SU-DHL-6 (cell line): ENCODE data around the gene FAH.
"Not testable (repeated sequence)": the region's sequence is repeated elsewhere in the genome, so short reads cannot be mapped to it uniquely, and the experiment has no call there.

Source experiments
- H2AFZ ChIP-seq: fragments of 200-600 bp; sonication (generic); 2 replicates; pipeline ENCODE4 v1.6.1; 2014; ENCODE audit warnings: low read depth, mild to moderate bottlenecking, moderate library complexity, mixed read lengths, antibody characterized with exemption, low read length; ENCODE audit not compliant: severe bottlenecking
- H3F3A ChIP-seq: fragments of 200-600 bp; shearing (Covaris generic); 2 replicates; pipeline ENCODE4 v1.6.0; 2016; ENCODE audit warnings: antibody characterized with exemption, mild to moderate bottlenecking; ENCODE audit not compliant: insufficient read depth
- H3K27ac ChIP-seq: fragments of 200-600 bp; sonication (generic); 2 replicates; pipeline ENCODE4 v1.5.1; 2016; ENCODE audit warnings: low read depth, mild to moderate bottlenecking, low read length, moderate library complexity, mixed read lengths
- H3K27me3 ChIP-seq: fragments of 200-600 bp; sonication (generic), shearing (Covaris generic); 2 replicates; pipeline ENCODE4 v1.6.0; 2014; ENCODE audit warnings: mild to moderate bottlenecking, low read length
- H3K36me3 ChIP-seq: fragments of 200-600 bp; sonication (generic); 2 replicates; pipeline ENCODE4 v1.6.1; 2014; ENCODE audit warnings: mild to moderate bottlenecking, low read length, mixed read lengths
- H3K4me2 ChIP-seq: fragments of 300-600, 200-600 bp; shearing (Covaris generic), sonication (generic); 2 replicates; pipeline ENCODE4 v1.6.0; 2014; ENCODE audit warnings: low read length, low read depth, mild to moderate bottlenecking; ENCODE audit not compliant: poor library complexity, severe bottlenecking
- H3K4me3 ChIP-seq: fragments of 200-600 bp; sonication (generic); 2 replicates; pipeline ENCODE4 v1.5.1; 2014; ENCODE audit warnings: antibody characterized with exemption, low read length, mild to moderate bottlenecking, mixed read lengths; ENCODE audit not compliant: insufficient read depth, poor library complexity, severe bottlenecking
- H3K79me2 ChIP-seq: fragments of 200-600 bp; sonication (generic); 2 replicates; pipeline ENCODE4 v1.6.1; 2014; ENCODE audit warnings: mild to moderate bottlenecking, low read length, moderate library complexity; ENCODE audit not compliant: insufficient read depth
- H3K9ac ChIP-seq: fragments of 200-600 bp; sonication (generic); 2 replicates; pipeline ENCODE4 v1.7.0; 2014; ENCODE audit warnings: mild to moderate bottlenecking, low read length
- H3K9me2 ChIP-seq: fragments of 200-600 bp; sonication (generic); replicated peaks from 2 replicates; pipeline ENCODE4 v1.6.1; 2014; ENCODE audit warnings: low read length; ENCODE audit not compliant: insufficient read depth
- H3K9me3 ChIP-seq: fragments of 200-600 bp; sonication (generic); 2 replicates; pipeline ENCODE4 v1.6.1; 2014; ENCODE audit warnings: low read length, mixed read lengths; ENCODE audit not compliant: insufficient read depth
- H4K20me1 ChIP-seq: fragments of 200-600 bp; sonication (generic); 2 replicates; pipeline ENCODE4 v1.6.1; 2014; ENCODE audit warnings: low read depth, mild to moderate bottlenecking, antibody characterized with exemption, low read length, moderate library complexity, mixed read lengths
- EZH2phosphoT487 ChIP-seq: fragments of 200-600 bp; sonication (generic), shearing (Covaris generic); conservative IDR thresholded peaks from 2 replicates; pipeline ENCODE4 v1.6.1; 2018; ENCODE audit warnings: mild to moderate bottlenecking, antibody characterized with exemption, low read length, moderate library complexity, mixed read lengths
- TF ChIP-seq, protein P1 (sequence below): fragments of 200-600 bp; sonication (generic); IDR thresholded peaks from one replicate; pipeline ENCODE4 v1.5.1; 2017; ENCODE audit warnings: antibody characterized with exemption, mild to moderate bottlenecking, low read length, moderate library complexity; ENCODE audit not compliant: insufficient read depth, poor library complexity, severe bottlenecking

The FAH gene

DNA sequence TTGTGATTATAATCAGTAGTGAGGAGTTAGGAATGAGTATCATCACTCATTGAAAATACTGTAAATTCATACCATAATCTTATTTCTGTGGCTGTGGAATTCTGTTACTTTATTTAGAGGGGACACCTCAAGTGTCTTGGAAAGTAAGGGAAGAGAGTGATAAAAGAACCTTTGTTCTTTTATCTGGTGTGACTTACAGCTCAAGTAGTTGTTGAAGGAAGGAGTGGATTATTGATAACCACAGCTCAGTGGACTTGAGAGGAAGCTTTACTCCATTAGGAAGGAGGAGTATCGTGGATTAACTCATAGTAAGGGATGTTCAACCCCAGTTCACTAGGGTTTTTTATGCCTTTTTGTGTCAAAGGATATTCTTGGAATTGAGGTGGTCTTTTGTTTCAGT lies 32.2 kb upstream of the FAH start:
- Histone ChIP-seq H3F3A (no peaks in the 10 kb centered on the region), H3K36me3 (peaks cover 12% of the 10 kb centered on the region; the same call in 1 of the 2 replicates), H3K9me2 (no peaks in the 10 kb centered on the region), H3K9ac (no peak overlapping the region), H3K27me3 (no peaks in the 10 kb centered on the region), H3K9me3 (no peaks in the 10 kb centered on the region), H4K20me1 (no peaks in the 10 kb centered on the region), H3K79me2 (peaks cover 30% of the 10 kb centered on the region), H3K27ac (no peak overlapping the region), H2AFZ (no peak overlapping the region), H3K4me2 (no peak overlapping the region), H3K4me3 (no peak overlapping the region)
- no peak for TF ChIP-seq EZH2phosphoT487
- TF ChIP-seq, protein P1, sequence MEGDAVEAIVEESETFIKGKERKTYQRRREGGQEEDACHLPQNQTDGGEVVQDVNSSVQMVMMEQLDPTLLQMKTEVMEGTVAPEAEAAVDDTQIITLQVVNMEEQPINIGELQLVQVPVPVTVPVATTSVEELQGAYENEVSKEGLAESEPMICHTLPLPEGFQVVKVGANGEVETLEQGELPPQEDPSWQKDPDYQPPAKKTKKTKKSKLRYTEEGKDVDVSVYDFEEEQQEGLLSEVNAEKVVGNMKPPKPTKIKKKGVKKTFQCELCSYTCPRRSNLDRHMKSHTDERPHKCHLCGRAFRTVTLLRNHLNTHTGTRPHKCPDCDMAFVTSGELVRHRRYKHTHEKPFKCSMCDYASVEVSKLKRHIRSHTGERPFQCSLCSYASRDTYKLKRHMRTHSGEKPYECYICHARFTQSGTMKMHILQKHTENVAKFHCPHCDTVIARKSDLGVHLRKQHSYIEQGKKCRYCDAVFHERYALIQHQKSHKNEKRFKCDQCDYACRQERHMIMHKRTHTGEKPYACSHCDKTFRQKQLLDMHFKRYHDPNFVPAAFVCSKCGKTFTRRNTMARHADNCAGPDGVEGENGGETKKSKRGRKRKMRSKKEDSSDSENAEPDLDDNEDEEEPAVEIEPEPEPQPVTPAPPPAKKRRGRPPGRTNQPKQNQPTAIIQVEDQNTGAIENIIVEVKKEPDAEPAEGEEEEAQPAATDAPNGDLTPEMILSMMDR: no peak

DNA sequence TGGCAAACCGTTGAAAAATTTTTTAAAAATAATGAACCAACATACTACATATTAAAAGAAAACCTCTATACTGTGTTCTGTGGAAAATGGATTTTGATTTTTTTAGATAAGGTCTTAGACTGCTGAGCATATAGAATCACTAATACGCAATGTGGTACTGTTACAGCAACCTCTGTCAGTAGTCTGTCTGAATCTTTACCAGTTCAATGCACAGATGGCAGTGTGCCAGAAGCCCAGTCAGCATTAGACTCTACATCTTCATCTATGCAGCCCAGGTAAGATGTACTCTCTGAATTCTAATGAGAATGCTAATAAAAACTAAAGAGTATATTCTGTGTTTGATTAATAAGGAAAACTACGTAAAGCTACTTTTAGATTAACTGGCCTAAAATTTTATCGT lies 31.3 kb upstream of the FAH start:
- no peaks in the 10 kb centered on the region for H3K9me3 ChIP-seq
- H3K4me2 ChIP-seq: no peak overlapping the region
- no peak overlapping the region for H3K27ac ChIP-seq
- H3K27me3 ChIP-seq: no peaks in the 10 kb centered on the region
- no peak overlapping the region for H2AFZ ChIP-seq
- H3F3A ChIP-seq: no peaks in the 10 kb centered on the region
- H3K9me2 ChIP-seq: no peaks in the 10 kb centered on the region
- H3K79me2 ChIP-seq: peaks cover 22% of the 10 kb centered on the region
- no peaks in the 10 kb centered on the region for H4K20me1 ChIP-seq
- TF ChIP-seq, protein P1: no peak
- TF ChIP-seq EZH2phosphoT487: no peak
- H3K9ac ChIP-seq: no peak overlapping the region
- H3K36me3 ChIP-seq: peaks cover 12% of the 10 kb centered on the region; the same call in 1 of the 2 replicates
- H3K4me3 ChIP-seq: no peak overlapping the region

DNA sequence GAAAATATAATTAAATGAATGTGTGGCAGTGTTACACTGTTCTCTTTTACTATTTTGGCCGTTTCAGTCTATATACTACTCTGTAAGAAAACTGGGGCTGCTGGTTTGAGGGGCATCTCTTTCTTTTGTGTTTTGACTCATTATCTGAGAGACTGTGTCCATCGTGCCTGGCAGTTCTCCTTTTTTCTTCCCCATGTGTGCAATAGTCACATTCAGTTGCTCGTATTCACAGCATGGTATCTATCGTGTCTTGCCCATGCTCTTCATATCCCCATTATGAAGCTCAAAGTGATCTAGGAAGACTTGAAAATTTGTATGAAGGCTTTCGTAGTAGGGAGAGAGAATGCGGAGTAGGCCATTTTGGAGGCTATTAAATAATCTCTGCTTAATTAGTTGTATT lies 29.8 kb upstream of the FAH start:
- H4K20me1 ChIP-seq: no peaks in the 10 kb centered on the region
- H3K9me3 ChIP-seq: no peaks in the 10 kb centered on the region
- H2AFZ ChIP-seq: no peak overlapping the region
- no peak overlapping the region for H3K9ac ChIP-seq
- peaks cover 12% of the 10 kb centered on the region; the same call in 1 of the 2 replicates for H3K36me3 ChIP-seq
- H3K79me2 ChIP-seq: peaks cover 14% of the 10 kb centered on the region; the same call in 1 of the 2 replicates
- no peaks in the 10 kb centered on the region for H3K9me2 ChIP-seq
- no peak overlapping the region for H3K27ac ChIP-seq
- H3K4me2 ChIP-seq: no peak overlapping the region
- TF ChIP-seq EZH2phosphoT487: no peak
- TF ChIP-seq, protein P1: no peak
- H3F3A ChIP-seq: no peaks in the 10 kb centered on the region
- no peaks in the 10 kb centered on the region for H3K27me3 ChIP-seq
- no peak overlapping the region for H3K4me3 ChIP-seq

DNA sequence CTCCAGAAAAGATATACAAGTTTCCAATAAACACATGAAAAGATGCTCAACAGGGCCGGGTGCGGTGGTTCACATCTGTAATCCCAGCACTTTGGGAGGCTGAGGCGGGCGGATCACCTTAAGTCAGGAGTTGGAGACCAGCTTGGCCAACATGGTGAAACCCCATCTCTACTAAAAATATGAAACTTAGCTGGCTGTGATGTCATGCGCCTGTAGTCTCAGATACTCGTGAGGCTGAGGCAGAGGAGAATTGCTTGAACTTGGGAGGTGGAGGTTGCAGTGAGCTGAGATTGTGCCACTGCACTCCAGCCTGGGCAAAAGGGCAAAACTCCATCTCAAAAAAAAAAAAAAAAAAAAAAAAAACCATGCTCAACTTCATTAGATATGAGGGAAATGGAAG lies 25.5 kb upstream of the FAH start:
- H3K4me3 ChIP-seq, H3F3A ChIP-seq, H4K20me1 ChIP-seq, H3K9me2 ChIP-seq, H3K9me3 ChIP-seq, H3K27ac ChIP-seq, H3K9ac ChIP-seq, H2AFZ ChIP-seq, H3K4me2 ChIP-seq, H3K27me3 ChIP-seq, H3K79me2 ChIP-seq: not testable (repeated sequence)
- H3K36me3 ChIP-seq: peaks cover 14% of the 10 kb centered on the region; the same call in 1 of the 2 replicates
